GM23338 (cell line): ENCODE data around the gene GPC6. TPM values are rescaled to one million over a fixed set of nuclear protein-coding genes. Genes with fewer than 3 reads are reported as not detected.

Experiments used
- ATAC-seq: fragments of 200-7000 bp; cut with Tn5 transposase; 3 replicates; pipeline ENCODE4 v1.9.1; 2020
- DNase-seq: peaks from one replicate; pipeline ENCODE4 v3.0.0-alpha.2; 2015; ENCODE audit warnings: low spot score
- H2AFZ ChIP-seq: fragments of 200-600 bp; sonication (generic); 2 replicates; pipeline ENCODE4 v1.8.0; 2016; ENCODE audit warnings: antibody characterized with exemption, mild to moderate bottlenecking, moderate library complexity
- H3F3A ChIP-seq: fragments of 200-600 bp; sonication (generic); replicated peaks from 2 replicates; pipeline ENCODE4 v1.8.0; 2017; ENCODE audit warnings: antibody characterized with exemption, mixed run types, low read depth
- H3K27ac ChIP-seq: fragments of 200-600 bp; sonication (generic); 2 replicates; pipeline ENCODE4 v1.6.1; 2016; ENCODE audit warnings: low read depth
- H3K27me3 ChIP-seq: fragments of 200-600 bp; sonication (generic); 2 replicates; pipeline ENCODE4 v1.8.0; 2016; ENCODE audit warnings: mild to moderate bottlenecking, mixed run types, moderate library complexity; ENCODE audit not compliant: insufficient read depth
- H3K36me3 ChIP-seq: fragments of 200-600 bp; sonication (generic); 2 replicates; pipeline ENCODE4 v1.8.0; 2016; ENCODE audit warnings: mild to moderate bottlenecking; ENCODE audit not compliant: insufficient read depth
- H3K4me1 ChIP-seq: fragments of 200-600 bp; sonication (generic); 2 replicates; pipeline ENCODE4 v1.8.0; 2016; ENCODE audit warnings: mild to moderate bottlenecking, moderate library complexity; ENCODE audit not compliant: insufficient read depth
- H3K4me2 ChIP-seq: fragments of 200-600 bp; sonication (generic); 2 replicates; pipeline ENCODE4 v1.7.1; 2017; ENCODE audit warnings: mixed run types
- H3K4me3 ChIP-seq: fragments of 200-600 bp; sonication (generic); 2 replicates; pipeline ENCODE4 v1.6.1; 2016; ENCODE audit warnings: mixed run types
- H3K79me2 ChIP-seq: fragments of 200-600 bp; sonication (generic); replicated peaks from 2 replicates; pipeline ENCODE4 v1.8.0; 2017; ENCODE audit warnings: mild to moderate bottlenecking; ENCODE audit not compliant: insufficient read depth
- H3K9me2 ChIP-seq: fragments of 200-600 bp; sonication (generic); 2 replicates; pipeline ENCODE4 v1.8.0; 2017; ENCODE audit not compliant: insufficient read depth
- H4K20me1 ChIP-seq: fragments of 200-600 bp; sonication (generic); replicated peaks from 2 replicates; pipeline ENCODE4 v1.8.0; 2017; ENCODE audit warnings: mild to moderate bottlenecking; ENCODE audit not compliant: insufficient read depth
- H3K27ac Mint-ChIP-seq: 2 replicates; pipeline ENCODE4 v1.8.0; 2020; ENCODE audit warnings: inconsistent platforms, mild to moderate bottlenecking, moderate library complexity, mixed read lengths
- H3K27me3 Mint-ChIP-seq: 3 replicates; pipeline ENCODE4 v1.8.0; 2022; ENCODE audit warnings: low read depth, mild to moderate bottlenecking, moderate library complexity, mixed read lengths, inconsistent platforms; ENCODE audit not compliant: insufficient read depth, poor library complexity
- H3K36me3 Mint-ChIP-seq: 3 replicates; pipeline ENCODE4 v1.8.0; 2021; ENCODE audit warnings: low read depth, mild to moderate bottlenecking, inconsistent platforms, moderate library complexity, mixed read lengths
- H3K4me1 Mint-ChIP-seq: 3 replicates; pipeline ENCODE4 v1.8.0; 2020; ENCODE audit warnings: mild to moderate bottlenecking, inconsistent platforms, mixed read lengths
- H3K4me3 Mint-ChIP-seq: 3 replicates; pipeline ENCODE4 v1.8.0; 2021; ENCODE audit warnings: moderate library complexity, mild to moderate bottlenecking, inconsistent platforms, mixed read lengths
- H3K9me3 Mint-ChIP-seq: 3 replicates; pipeline ENCODE4 v1.8.0; 2020; ENCODE audit warnings: moderate library complexity, mild to moderate bottlenecking, inconsistent platforms, mixed read lengths
- CREB1 ChIP-seq: fragments of 250-450 bp; sonication (Bioruptor Pico); IDR thresholded peaks from 2 replicates; pipeline ENCODE4 v1.5.0; 2020; ENCODE audit warnings: low read depth, mild to moderate bottlenecking, moderate library complexity
- EZH2 ChIP-seq: fragments of 200-600 bp; sonication (generic); IDR thresholded peaks from one replicate; pipeline ENCODE4 v1.8.0; 2017; ENCODE audit warnings: antibody characterized with exemption, mild to moderate bottlenecking, low read depth; ENCODE audit not compliant: unreplicated experiment
- EZH2phosphoT487 ChIP-seq: fragments of 200-600 bp; sonication (generic); IDR thresholded peaks from one replicate; pipeline ENCODE4 v1.8.1; 2018; ENCODE audit warnings: antibody characterized with exemption; ENCODE audit not compliant: unreplicated experiment
- JUNB ChIP-seq: IDR thresholded peaks from one replicate; pipeline ENCODE4 v1.6.1; 2016; ENCODE audit warnings: antibody characterized with exemption; ENCODE audit not compliant: unreplicated experiment
- NANOG ChIP-seq: IDR thresholded peaks from 2 replicates; pipeline ENCODE4 v1.6.1; 2016; ENCODE audit warnings: antibody characterized with exemption, borderline replicate concordance
- POLR2AphosphoS5 ChIP-seq: IDR thresholded peaks from 2 replicates; pipeline ENCODE4 v1.6.1; 2016; ENCODE audit warnings: antibody characterized with exemption, low read depth
- STAT1 ChIP-seq: IDR thresholded peaks from one replicate; pipeline ENCODE4 v1.6.1; 2016; ENCODE audit warnings: antibody characterized with exemption; ENCODE audit not compliant: unreplicated experiment
- ZNF114 ChIP-seq: fragments of 250-450 bp; sonication (Bioruptor Pico); IDR thresholded peaks from 2 replicates; pipeline ENCODE4 v1.5.0; 2020; ENCODE audit warnings: mild to moderate bottlenecking, moderate library complexity
- ZNF331 ChIP-seq: fragments of 250-450 bp; sonication (Bioruptor Pico); IDR thresholded peaks from 2 replicates; pipeline ENCODE4 v1.5.0; 2020; ENCODE audit warnings: low read depth, mild to moderate bottlenecking, moderate library complexity
- polyA plus RNA-seq: library from polyadenylated mRNA; unstranded; fragments of >200 nt; fragmentation: Nextera tagmentation; extraction: Ambion mirVana; gene quantifications from 2 replicates; pipeline ENCODE4 v1.2.1, GENCODE V29; 2016
- total RNA-seq: library from RNA; depleted of rRNA; stranded (reverse); fragments of >200 nt; shearing (Covaris generic); gene quantifications from 2 replicates; pipeline ENCODE4 v1.2.3, GENCODE V29; 2014
- TF ChIP-seq, protein P1 (sequence below), 2 experiments: fragments of 200-600 bp in 1 of 2; sonication (generic) in 1 of 2; conservative IDR thresholded peaks; 2 replicates each; pipeline versions ENCODE4 v1.5.1 to v1.6.1; 2016 to 2017; ENCODE audit warnings: antibody characterized with exemption in 2 of 2, low read depth in 2 of 2, mild to moderate bottlenecking in 2 of 2, moderate library complexity in 1 of 2
- TF ChIP-seq, protein P2 (sequence below): IDR thresholded peaks from one replicate; pipeline ENCODE4 v1.6.1; 2018; ENCODE audit warnings: antibody characterized with exemption; ENCODE audit not compliant: unreplicated experiment
- TF ChIP-seq, protein P3 (sequence below): fragments of 250-450 bp; sonication (Bioruptor Pico); IDR thresholded peaks from 2 replicates; pipeline ENCODE4 v1.5.0; 2020; ENCODE audit warnings: mild to moderate bottlenecking, moderate library complexity
- TF ChIP-seq, protein P4 (sequence below): IDR thresholded peaks from 2 replicates; pipeline ENCODE4 v1.6.1; 2016; ENCODE audit warnings: antibody characterized with exemption

Gene GPC6
- total and polyA plus RNA-seq, 2 experiments from 2014 or later = 6.4 to 28.6 TPM

DNA sequence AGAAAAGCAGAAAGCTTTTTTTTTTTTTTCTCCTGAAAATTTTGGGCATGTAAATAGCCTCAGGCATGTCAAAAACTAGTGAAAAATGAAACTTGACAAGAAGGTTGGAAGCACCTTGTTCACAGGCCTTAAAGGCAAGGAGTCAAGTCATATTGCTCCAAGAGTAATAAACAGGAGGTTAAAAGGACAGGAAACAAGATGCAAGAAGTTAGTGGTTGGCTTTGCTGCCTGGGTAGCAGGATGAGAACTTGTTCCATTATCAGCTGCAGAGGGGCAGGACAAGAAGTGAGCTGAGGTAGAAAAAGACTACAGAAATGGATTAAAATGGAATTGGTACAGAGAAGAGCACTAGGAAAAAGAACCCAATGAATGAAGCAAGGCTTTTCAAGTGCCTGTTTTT is 1010.3 kb downstream of the GPC6 start:
- no peak overlapping the region for H3K4me3 Mint-ChIP-seq
- H3K36me3 Mint-ChIP-seq = no peaks in the 10 kb centered on the region
- Histone ChIP-seq H4K20me1 (no peaks in the 10 kb centered on the region), H3K4me3 (no peak overlapping the region), H2AFZ (no peak overlapping the region), H3K27ac (no peak overlapping the region), H3K79me2 (no peaks in the 10 kb centered on the region), H3K4me2 (no peak overlapping the region), H3F3A (no peaks in the 10 kb centered on the region), H3K9me2 (no peaks in the 10 kb centered on the region), H3K27me3 (no peaks in the 10 kb centered on the region), H3K4me1 (no peaks in the 10 kb centered on the region), H3K36me3 (no peaks in the 10 kb centered on the region)
- no peak for DNase-seq
- TF ChIP-seq STAT1 = no peak
- TF ChIP-seq, protein P1, sequence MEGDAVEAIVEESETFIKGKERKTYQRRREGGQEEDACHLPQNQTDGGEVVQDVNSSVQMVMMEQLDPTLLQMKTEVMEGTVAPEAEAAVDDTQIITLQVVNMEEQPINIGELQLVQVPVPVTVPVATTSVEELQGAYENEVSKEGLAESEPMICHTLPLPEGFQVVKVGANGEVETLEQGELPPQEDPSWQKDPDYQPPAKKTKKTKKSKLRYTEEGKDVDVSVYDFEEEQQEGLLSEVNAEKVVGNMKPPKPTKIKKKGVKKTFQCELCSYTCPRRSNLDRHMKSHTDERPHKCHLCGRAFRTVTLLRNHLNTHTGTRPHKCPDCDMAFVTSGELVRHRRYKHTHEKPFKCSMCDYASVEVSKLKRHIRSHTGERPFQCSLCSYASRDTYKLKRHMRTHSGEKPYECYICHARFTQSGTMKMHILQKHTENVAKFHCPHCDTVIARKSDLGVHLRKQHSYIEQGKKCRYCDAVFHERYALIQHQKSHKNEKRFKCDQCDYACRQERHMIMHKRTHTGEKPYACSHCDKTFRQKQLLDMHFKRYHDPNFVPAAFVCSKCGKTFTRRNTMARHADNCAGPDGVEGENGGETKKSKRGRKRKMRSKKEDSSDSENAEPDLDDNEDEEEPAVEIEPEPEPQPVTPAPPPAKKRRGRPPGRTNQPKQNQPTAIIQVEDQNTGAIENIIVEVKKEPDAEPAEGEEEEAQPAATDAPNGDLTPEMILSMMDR (conservative IDR thresholded peaks at IDR 0.05; ENCODE audit: low read depth in 2 of 2) = no peak
- no peak for TF ChIP-seq EZH2phosphoT487
- TF ChIP-seq EZH2 = no peak
- TF ChIP-seq JUNB = no peak
- no peak for TF ChIP-seq CREB1 (CRISPR knock-in tag)
- TF ChIP-seq, protein P2, sequence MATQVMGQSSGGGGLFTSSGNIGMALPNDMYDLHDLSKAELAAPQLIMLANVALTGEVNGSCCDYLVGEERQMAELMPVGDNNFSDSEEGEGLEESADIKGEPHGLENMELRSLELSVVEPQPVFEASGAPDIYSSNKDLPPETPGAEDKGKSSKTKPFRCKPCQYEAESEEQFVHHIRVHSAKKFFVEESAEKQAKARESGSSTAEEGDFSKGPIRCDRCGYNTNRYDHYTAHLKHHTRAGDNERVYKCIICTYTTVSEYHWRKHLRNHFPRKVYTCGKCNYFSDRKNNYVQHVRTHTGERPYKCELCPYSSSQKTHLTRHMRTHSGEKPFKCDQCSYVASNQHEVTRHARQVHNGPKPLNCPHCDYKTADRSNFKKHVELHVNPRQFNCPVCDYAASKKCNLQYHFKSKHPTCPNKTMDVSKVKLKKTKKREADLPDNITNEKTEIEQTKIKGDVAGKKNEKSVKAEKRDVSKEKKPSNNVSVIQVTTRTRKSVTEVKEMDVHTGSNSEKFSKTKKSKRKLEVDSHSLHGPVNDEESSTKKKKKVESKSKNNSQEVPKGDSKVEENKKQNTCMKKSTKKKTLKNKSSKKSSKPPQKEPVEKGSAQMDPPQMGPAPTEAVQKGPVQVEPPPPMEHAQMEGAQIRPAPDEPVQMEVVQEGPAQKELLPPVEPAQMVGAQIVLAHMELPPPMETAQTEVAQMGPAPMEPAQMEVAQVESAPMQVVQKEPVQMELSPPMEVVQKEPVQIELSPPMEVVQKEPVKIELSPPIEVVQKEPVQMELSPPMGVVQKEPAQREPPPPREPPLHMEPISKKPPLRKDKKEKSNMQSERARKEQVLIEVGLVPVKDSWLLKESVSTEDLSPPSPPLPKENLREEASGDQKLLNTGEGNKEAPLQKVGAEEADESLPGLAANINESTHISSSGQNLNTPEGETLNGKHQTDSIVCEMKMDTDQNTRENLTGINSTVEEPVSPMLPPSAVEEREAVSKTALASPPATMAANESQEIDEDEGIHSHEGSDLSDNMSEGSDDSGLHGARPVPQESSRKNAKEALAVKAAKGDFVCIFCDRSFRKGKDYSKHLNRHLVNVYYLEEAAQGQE = no peak
- TF ChIP-seq, protein P3, sequence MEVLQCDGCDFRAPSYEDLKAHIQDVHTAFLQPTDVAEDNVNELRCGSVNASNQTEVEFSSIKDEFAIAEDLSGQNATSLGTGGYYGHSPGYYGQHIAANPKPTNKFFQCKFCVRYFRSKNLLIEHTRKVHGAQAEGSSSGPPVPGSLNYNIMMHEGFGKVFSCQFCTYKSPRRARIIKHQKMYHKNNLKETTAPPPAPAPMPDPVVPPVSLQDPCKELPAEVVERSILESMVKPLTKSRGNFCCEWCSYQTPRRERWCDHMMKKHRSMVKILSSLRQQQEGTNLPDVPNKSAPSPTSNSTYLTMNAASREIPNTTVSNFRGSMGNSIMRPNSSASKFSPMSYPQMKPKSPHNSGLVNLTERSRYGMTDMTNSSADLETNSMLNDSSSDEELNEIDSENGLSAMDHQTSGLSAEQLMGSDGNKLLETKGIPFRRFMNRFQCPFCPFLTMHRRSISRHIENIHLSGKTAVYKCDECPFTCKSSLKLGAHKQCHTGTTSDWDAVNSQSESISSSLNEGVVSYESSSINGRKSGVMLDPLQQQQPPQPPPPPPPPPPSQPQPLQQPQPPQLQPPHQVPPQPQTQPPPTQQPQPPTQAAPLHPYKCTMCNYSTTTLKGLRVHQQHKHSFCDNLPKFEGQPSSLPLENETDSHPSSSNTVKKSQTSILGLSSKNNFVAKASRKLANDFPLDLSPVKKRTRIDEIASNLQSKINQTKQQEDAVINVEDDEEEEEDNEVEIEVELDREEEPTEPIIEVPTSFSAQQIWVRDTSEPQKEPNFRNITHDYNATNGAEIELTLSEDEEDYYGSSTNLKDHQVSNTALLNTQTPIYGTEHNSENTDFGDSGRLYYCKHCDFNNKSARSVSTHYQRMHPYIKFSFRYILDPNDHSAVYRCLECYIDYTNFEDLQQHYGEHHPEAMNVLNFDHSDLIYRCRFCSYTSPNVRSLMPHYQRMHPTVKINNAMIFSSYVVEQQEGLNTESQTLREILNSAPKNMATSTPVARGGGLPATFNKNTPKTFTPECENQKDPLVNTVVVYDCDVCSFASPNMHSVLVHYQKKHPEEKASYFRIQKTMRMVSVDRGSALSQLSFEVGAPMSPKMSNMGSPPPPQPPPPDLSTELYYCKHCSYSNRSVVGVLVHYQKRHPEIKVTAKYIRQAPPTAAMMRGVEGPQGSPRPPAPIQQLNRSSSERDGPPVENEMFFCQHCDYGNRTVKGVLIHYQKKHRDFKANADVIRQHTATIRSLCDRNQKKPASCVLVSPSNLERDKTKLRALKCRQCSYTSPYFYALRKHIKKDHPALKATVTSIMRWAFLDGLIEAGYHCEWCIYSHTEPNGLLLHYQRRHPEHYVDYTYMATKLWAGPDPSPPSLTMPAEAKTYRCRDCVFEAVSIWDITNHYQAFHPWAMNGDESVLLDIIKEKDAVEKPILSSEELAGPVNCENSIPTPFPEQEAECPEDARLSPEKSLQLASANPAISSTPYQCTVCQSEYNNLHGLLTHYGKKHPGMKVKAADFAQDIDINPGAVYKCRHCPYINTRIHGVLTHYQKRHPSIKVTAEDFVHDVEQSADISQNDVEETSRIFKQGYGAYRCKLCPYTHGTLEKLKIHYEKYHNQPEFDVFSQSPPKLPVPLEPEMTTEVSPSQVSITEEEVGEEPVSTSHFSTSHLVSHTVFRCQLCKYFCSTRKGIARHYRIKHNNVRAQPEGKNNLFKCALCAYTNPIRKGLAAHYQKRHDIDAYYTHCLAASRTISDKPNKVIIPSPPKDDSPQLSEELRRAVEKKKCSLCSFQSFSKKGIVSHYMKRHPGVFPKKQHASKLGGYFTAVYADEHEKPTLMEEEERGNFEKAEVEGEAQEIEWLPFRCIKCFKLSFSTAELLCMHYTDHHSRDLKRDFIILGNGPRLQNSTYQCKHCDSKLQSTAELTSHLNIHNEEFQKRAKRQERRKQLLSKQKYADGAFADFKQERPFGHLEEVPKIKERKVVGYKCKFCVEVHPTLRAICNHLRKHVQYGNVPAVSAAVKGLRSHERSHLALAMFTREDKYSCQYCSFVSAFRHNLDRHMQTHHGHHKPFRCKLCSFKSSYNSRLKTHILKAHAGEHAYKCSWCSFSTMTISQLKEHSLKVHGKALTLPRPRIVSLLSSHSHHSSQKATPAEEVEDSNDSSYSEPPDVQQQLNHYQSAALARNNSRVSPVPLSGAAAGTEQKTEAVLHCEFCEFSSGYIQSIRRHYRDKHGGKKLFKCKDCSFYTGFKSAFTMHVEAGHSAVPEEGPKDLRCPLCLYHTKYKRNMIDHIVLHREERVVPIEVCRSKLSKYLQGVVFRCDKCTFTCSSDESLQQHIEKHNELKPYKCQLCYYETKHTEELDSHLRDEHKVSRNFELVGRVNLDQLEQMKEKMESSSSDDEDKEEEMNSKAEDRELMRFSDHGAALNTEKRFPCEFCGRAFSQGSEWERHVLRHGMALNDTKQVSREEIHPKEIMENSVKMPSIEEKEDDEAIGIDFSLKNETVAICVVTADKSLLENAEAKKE (CRISPR knock-in tag) = no peak
- TF ChIP-seq NANOG = no peak
- TF ChIP-seq, protein P4, sequence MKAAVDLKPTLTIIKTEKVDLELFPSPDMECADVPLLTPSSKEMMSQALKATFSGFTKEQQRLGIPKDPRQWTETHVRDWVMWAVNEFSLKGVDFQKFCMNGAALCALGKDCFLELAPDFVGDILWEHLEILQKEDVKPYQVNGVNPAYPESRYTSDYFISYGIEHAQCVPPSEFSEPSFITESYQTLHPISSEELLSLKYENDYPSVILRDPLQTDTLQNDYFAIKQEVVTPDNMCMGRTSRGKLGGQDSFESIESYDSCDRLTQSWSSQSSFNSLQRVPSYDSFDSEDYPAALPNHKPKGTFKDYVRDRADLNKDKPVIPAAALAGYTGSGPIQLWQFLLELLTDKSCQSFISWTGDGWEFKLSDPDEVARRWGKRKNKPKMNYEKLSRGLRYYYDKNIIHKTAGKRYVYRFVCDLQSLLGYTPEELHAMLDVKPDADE = no peak
- TF ChIP-seq POLR2AphosphoS5 = no peak
- no peak for TF ChIP-seq ZNF114 (CRISPR knock-in tag)
- no peak for TF ChIP-seq ZNF331 (CRISPR knock-in tag)
- H3K9me3 Mint-ChIP-seq = no peaks in the 10 kb centered on the region
- H3K4me1 Mint-ChIP-seq = peaks cover 8% of the 10 kb centered on the region; the same call in 2 of the 3 replicates
- no peak overlapping the region for H3K27ac Mint-ChIP-seq
- ATAC-seq = no peak
- peaks cover 1% of the 10 kb centered on the region for H3K27me3 Mint-ChIP-seq
